ENCODE data around the gene LHX3.

Gene LHX3

GRCh38 chr9:136172412-136173079, 32.4 kb downstream of the LHX3 start:
- DNase-seq, result no peak

- no peak for DNase-seq
Observed at GRCh38 chr9:136171801-136172411, 33.0 kb downstream of the LHX3 start.

GRCh38 chr9:136171009-136171800, 33.7 kb downstream of the LHX3 start:
- DNase-seq, result no peak

- no peak for DNase-seq
Observed at GRCh38 chr9:136170006-136170901, 34.7 kb downstream of the LHX3 start.

- DNase-seq, result no peak
Observed at GRCh38 chr9:136169495-136169894, 35.4 kb downstream of the LHX3 start.

GRCh38 chr9:136163248-136163850, 41.6 kb downstream of the LHX3 start:
- DNase-seq, result no peak

- no peak for DNase-seq
Observed at GRCh38 chr9:136160995-136161610, 43.8 kb downstream of the LHX3 start.

GRCh38 chr9:136160381-136160841, 44.5 kb downstream of the LHX3 start:
- no peak for DNase-seq

GRCh38 chr9:136159851-136160250, 45.1 kb downstream of the LHX3 start:
- no peak for DNase-seq

GRCh38 chr9:136157477-136158265, 47.3 kb downstream of the LHX3 start:
- DNase-seq, result no peak

- DNase-seq, result no peak
Observed at GRCh38 chr9:136156209-136157120, 48.5 kb downstream of the LHX3 start.

- DNase-seq, result no peak
Observed at GRCh38 chr9:136155576-136155975, 49.4 kb downstream of the LHX3 start.

- DNase-seq, result no peak
Observed at GRCh38 chr9:136154943-136155342, 50.0 kb downstream of the LHX3 start.

- DNase-seq, result no peak
Observed at GRCh38 chr9:136153381-136154065, 51.4 kb downstream of the LHX3 start.

GRCh38 chr9:136152931-136153330, 52.0 kb downstream of the LHX3 start:
- DNase-seq, result no peak

GRCh38 chr9:136152543-136152866, 52.4 kb downstream of the LHX3 start:
- DNase-seq, result no peak

GRCh38 chr9:136151848-136152542, 52.9 kb downstream of the LHX3 start:
- DNase-seq, result no peak

GRCh38 chr9:136151214-136151804, 53.6 kb downstream of the LHX3 start:
- DNase-seq, result no peak

Measured in NCI-H1092 (cell line).